Stomach (tissue), 4 donors: ENCODE data around the gene PDK3.

Source experiments
- EP300 ChIP-seq: sonication (generic); formaldehyde crosslinking; IDR thresholded peaks from one replicate; pipeline ENCODE4 v1.6.1; 2017; ENCODE audit warnings: antibody characterized with exemption
- POLR2A ChIP-seq, 4 donors: fragments of 450-650 bp; IDR thresholded peaks; one replicate each; pipeline ENCODE4 v1.6.1; 2016; ENCODE audit warnings: antibody characterized with exemption in 4 of 4, control low read depth in 2 of 4, mild to moderate bottlenecking in 1 of 4, moderate library complexity in 1 of 4
- POLR2AphosphoS5 ChIP-seq, 3 donors: sonication (generic); formaldehyde crosslinking; IDR thresholded peaks; one replicate each; pipeline ENCODE4 v1.6.1; 2016; ENCODE audit warnings: antibody characterized with exemption in 3 of 3
- TF ChIP-seq, protein P1 (sequence below), 7 experiments: fragments of 450-650 bp in 4 of 7; fragments of 200-600 bp in 3 of 7; sonication (generic) in 3 of 7; IDR thresholded peaks; one replicate each; pipeline ENCODE4 v1.5.1; 2016 to 2019; ENCODE audit warnings: antibody characterized with exemption in 7 of 7, control low read depth in 2 of 7, mild to moderate bottlenecking in 1 of 7

GRCh38 chrX:24463077-24463476 is 2.0 kb upstream of the PDK3 start:
- TF ChIP-seq, protein P1, sequence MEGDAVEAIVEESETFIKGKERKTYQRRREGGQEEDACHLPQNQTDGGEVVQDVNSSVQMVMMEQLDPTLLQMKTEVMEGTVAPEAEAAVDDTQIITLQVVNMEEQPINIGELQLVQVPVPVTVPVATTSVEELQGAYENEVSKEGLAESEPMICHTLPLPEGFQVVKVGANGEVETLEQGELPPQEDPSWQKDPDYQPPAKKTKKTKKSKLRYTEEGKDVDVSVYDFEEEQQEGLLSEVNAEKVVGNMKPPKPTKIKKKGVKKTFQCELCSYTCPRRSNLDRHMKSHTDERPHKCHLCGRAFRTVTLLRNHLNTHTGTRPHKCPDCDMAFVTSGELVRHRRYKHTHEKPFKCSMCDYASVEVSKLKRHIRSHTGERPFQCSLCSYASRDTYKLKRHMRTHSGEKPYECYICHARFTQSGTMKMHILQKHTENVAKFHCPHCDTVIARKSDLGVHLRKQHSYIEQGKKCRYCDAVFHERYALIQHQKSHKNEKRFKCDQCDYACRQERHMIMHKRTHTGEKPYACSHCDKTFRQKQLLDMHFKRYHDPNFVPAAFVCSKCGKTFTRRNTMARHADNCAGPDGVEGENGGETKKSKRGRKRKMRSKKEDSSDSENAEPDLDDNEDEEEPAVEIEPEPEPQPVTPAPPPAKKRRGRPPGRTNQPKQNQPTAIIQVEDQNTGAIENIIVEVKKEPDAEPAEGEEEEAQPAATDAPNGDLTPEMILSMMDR (IDR thresholded peaks at IDR 0.05) = no peak
- no peak for TF ChIP-seq EP300
- TF ChIP-seq POLR2A (IDR thresholded peaks at IDR 0.05) = no peak
- no peak for TF ChIP-seq POLR2AphosphoS5 (IDR thresholded peaks at IDR 0.05)
